Thyroid gland (tissue), 4 donors: ENCODE measurements around the gene CDC42BPG.

ENCODE experiments used
- POLR2A ChIP-seq, 2 donors: fragments of 450-650 bp; IDR thresholded peaks; one replicate each; pipeline ENCODE4 v1.6.1; 2017; ENCODE audit warnings: antibody characterized with exemption in 2 of 2, mild to moderate bottlenecking in 2 of 2, moderate library complexity in 1 of 2
- TF ChIP-seq, protein P1 (sequence below), 6 experiments: fragments of 200-600 bp in 3 of 6; fragments of 450-650 bp in 3 of 6; sonication (generic) in 3 of 6; IDR thresholded peaks; one replicate each; pipeline ENCODE4 v1.5.1; 2016 to 2019; ENCODE audit warnings: antibody characterized with exemption in 6 of 6, mild to moderate bottlenecking in 2 of 6, inconsistent platforms in 1 of 6, moderate library complexity in 1 of 6

DNA sequence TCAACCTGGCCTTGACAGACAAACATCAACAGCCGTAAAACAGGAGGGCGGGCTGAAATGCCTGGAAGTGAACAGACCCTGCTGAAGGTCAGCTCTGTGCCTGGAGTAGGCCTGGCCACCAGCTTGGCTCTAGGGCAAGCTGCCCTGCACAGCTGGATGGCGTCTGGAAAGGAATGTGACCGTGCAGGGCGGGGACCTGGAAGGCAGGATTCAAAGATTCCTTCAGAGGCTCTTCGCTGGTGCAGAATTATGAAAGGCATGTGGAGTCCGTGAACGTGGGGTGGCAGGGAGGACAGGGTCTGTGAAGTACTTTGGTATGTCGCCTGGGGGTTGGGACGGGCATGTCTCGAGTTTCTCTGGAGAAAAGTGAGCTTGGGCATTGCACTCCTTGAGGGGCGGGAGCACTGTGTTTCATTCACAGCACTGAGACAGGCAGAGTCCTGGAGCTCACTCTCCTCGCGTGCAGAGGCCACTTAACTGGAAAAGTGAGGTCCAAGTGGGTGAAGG, 32.4 kb upstream of the CDC42BPG start:
- TF ChIP-seq, protein P1, sequence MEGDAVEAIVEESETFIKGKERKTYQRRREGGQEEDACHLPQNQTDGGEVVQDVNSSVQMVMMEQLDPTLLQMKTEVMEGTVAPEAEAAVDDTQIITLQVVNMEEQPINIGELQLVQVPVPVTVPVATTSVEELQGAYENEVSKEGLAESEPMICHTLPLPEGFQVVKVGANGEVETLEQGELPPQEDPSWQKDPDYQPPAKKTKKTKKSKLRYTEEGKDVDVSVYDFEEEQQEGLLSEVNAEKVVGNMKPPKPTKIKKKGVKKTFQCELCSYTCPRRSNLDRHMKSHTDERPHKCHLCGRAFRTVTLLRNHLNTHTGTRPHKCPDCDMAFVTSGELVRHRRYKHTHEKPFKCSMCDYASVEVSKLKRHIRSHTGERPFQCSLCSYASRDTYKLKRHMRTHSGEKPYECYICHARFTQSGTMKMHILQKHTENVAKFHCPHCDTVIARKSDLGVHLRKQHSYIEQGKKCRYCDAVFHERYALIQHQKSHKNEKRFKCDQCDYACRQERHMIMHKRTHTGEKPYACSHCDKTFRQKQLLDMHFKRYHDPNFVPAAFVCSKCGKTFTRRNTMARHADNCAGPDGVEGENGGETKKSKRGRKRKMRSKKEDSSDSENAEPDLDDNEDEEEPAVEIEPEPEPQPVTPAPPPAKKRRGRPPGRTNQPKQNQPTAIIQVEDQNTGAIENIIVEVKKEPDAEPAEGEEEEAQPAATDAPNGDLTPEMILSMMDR (IDR thresholded peaks at IDR 0.05): no peak
- peak in 1 of 2 donors; percentile 44 for TF ChIP-seq POLR2A (IDR thresholded peaks at IDR 0.05)
